GM12878 (cell line): ENCODE data around the gene ASCC1.

Source experiments
- FOXK2 ChIP-seq: fragments of 450-650 bp; IDR thresholded peaks from 2 replicates; pipeline ENCODE4 v1.6.1; 2017; ENCODE audit warnings: mild to moderate bottlenecking, moderate library complexity
- MYC ChIP-seq: IDR thresholded peaks from 2 replicates; pipeline ENCODE4 v1.6.1; 2011; ENCODE audit warnings: mild to moderate bottlenecking, low read length, moderate library complexity, inconsistent platforms; ENCODE audit not compliant: insufficient read depth, insufficient replicate concordance, insufficient read length, severe bottlenecking
- POLR2A ChIP-seq: IDR thresholded peaks from 2 replicates; pipeline ENCODE4 v1.6.1; 2011; ENCODE audit warnings: low read depth, mild to moderate bottlenecking, low read length
- RAD21 ChIP-seq: IDR thresholded peaks from 2 replicates; pipeline ENCODE4 v1.6.1; 2011; ENCODE audit warnings: mild to moderate bottlenecking, low read depth, low read length, moderate library complexity; ENCODE audit not compliant: insufficient read depth
- TF ChIP-seq, protein P1 (sequence below): IDR thresholded peaks from 2 replicates; pipeline ENCODE4 v1.6.1; 2012; ENCODE audit warnings: mild to moderate bottlenecking, low read depth, low read length

DNA sequence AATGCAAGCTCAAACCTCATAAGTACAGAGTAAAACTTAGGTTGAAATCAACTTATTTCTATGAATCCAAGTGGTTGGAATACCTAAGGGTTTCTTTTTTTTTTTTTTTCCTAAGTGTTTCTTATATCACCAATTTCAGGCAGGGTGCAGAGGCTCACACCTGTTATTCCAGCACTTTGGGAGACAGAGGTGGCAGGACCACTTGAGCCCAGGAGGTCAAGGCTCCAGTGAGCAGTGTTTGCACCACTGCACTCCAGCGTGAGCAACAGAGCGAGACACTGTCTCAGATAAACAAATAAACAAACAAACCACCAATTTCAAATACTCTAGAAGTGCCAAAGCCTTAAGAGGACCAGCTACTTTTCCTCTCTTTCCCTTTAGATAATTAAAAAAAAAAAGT is 88.5 kb downstream of the ASCC1 start:
- TF ChIP-seq, protein P1, sequence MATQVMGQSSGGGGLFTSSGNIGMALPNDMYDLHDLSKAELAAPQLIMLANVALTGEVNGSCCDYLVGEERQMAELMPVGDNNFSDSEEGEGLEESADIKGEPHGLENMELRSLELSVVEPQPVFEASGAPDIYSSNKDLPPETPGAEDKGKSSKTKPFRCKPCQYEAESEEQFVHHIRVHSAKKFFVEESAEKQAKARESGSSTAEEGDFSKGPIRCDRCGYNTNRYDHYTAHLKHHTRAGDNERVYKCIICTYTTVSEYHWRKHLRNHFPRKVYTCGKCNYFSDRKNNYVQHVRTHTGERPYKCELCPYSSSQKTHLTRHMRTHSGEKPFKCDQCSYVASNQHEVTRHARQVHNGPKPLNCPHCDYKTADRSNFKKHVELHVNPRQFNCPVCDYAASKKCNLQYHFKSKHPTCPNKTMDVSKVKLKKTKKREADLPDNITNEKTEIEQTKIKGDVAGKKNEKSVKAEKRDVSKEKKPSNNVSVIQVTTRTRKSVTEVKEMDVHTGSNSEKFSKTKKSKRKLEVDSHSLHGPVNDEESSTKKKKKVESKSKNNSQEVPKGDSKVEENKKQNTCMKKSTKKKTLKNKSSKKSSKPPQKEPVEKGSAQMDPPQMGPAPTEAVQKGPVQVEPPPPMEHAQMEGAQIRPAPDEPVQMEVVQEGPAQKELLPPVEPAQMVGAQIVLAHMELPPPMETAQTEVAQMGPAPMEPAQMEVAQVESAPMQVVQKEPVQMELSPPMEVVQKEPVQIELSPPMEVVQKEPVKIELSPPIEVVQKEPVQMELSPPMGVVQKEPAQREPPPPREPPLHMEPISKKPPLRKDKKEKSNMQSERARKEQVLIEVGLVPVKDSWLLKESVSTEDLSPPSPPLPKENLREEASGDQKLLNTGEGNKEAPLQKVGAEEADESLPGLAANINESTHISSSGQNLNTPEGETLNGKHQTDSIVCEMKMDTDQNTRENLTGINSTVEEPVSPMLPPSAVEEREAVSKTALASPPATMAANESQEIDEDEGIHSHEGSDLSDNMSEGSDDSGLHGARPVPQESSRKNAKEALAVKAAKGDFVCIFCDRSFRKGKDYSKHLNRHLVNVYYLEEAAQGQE = no peak
- TF ChIP-seq MYC = no peak
- no peak for TF ChIP-seq RAD21
- no peak for TF ChIP-seq FOXK2
- TF ChIP-seq POLR2A = no peak
